GM19035 (cell line): ENCODE data around the gene RENBP.

Source experiments
- ATAC-seq: cut with Tn5 transposase; IDR thresholded peaks from one replicate; pipeline ENCODE4 v1.9.1; 2021; ENCODE audit not compliant: unreplicated experiment

RENBP gene

GRCh38 chrX:153900831-153901752, 43.4 kb downstream of the RENBP start:
- no peak for ATAC-seq

DNA sequence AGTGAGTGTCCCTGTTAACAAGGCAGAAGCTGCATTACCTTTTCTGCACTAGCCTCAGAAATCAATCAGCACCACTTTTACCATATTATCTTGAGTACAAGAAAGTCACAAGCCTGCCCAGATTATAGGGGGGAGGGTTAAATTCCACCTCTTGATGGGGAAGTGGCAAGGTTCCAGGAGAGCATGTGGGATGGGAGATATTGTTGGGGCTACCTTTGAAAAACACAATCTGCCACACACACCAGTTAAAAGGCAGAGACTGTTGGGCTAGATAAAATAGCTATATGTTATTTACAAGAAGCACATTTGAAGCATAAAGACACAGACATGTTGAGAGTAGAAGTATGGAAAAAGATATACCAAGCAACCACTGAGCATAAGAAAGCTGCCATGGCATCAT, 46.5 kb downstream of the RENBP start:
- ATAC-seq = no peak

DNA sequence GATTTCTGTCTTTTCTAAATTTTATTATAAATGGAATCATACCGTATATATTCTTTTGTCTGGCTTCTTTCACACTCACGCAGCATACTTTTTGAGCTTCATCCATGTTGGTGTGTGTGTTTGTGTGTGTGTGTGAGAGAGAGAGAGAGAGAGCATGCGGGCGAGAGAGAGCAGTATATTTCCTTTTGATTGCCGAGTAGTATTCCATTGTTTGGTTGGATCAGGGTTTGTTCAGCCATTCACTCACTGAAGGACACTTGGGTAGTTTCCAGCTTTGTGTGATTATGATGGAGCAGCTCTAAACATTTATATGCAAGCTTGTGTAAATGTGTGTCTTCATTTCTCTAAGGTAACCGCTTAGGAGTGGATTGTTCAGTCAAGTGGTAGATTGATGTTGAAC, 55.3 kb downstream of the RENBP start:
- ATAC-seq = no peak

DNA sequence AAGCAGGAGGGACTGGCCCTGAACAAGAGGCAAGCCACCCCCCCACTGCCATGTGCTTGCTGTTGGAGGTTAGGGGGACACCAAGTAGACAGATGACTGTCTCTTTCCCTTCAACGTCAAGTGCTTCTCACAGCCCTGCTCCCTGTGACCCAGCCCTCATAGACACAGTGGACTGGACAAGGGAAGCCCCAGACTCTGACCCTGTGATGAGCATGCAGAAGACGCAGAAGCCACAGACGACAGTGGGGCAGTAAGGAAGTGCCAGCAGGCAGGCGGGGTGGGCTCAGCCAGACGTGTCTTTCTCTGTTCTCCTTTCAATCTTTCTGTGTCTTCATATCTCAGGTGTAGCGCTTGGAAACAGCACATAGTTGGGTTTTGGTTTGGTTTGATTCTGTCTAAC, 56.1 kb downstream of the RENBP start:
- ATAC-seq = no peak

GRCh38 chrX:153887385-153887784, 57.1 kb downstream of the RENBP start:
- no peak for ATAC-seq

GRCh38 chrX:153886915-153887314, 57.5 kb downstream of the RENBP start:
- no peak for ATAC-seq

DNA sequence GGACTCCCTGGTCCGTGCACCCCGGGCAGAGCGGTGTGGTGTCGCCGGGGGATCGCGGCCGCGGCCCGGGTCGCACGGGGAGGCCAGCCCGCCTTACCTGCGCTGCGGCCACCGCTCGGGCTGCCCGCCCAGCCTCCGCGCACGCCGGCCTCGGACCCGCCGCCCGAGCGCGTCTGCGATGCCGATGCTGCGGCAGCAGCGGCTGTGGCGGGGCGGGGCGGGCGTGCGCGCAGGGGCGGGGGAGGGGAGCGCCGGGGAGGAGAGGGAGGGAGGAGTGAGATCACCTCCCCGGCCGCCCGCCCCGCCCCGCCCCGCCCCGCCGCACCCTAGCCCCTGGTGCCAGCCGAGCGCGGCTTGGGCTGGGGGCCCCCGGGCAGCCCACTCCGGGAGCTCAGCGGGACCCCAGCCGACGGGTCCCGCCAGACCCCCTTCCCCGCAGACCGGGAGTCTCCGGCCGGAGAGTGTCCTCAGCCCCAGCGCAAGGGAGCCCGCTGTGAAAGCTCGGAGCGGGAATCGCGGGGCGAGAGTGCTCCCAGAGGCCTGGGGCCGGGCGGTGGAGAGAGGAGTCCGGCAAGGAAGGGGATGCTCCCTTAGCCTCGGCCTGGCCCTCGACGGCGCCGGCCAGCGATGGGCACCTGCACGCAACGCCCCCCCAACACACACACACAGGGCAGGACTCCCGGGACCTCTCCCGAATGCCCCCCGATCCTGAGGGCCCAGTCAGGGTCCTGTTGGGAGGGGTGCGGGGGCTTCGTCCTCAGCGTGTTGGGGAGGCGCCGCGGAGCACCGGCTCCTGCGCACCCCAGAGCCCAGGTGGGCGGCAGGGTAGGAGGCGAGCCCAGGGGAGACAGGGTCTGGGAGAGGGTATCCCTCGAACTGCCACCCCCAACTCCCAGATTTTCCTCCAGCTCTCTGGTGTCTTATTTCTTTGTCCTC, 58.2 kb downstream of the RENBP start, which contains the start of gene L1CAM:
TSS of gene L1CAM (minus strand) at position 206 of the 936 bp plus-strand sequence. CDS start 10,337 bp downstream, outside the sequence.
- ATAC-seq = no peak
